Ishikawa (cell line): ENCODE data around the gene BICDL1.

Source experiments
- CEBPB ChIP-seq: IDR thresholded peaks from 2 replicates; pipeline ENCODE4 v1.6.1; 2012
- NFIC ChIP-seq: IDR thresholded peaks from 2 replicates; pipeline ENCODE4 v1.6.1; 2012
- RAD21 ChIP-seq: IDR thresholded peaks from 2 replicates; pipeline ENCODE4 v1.6.1; 2012; ENCODE audit warnings: low read depth

DNA sequence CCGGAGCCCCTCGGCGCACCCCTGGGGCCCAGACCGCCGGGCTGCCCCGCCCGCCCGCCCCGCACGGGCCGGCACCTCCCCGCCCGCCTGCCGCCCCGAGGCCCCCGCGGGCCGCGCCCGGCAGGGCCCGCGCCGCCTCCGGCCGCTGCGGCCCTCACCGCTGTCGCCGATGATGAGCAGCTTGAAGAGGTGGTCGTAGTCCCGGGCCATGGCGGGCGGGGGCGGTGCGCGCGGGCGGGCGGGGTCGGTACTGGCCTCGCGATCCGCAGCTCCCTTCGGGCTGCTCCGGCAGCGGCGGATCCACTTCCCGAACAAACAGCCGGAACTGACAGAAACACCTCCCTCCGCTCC, 127.4 kb downstream of the BICDL1 start, which contains the start of gene RAB35:
- no peak for TF ChIP-seq RAD21
- TF ChIP-seq CEBPB = no peak
- TF ChIP-seq NFIC = no peak
